Muscle of leg (tissue), 11 donors: ENCODE measurements around the gene C11orf68. TPM values are rescaled to one million over a fixed set of nuclear protein-coding genes. Genes with fewer than 3 reads are reported as not detected.
"Not testable (repeated sequence)": the region's sequence is repeated elsewhere in the genome, so short reads cannot be mapped to it uniquely, and the experiment has no call there.

Experiments
- DNase-seq: peaks from one replicate; pipeline ENCODE4 v3.0.0; 2013
- H3K27ac ChIP-seq: one replicate; pipeline ENCODE4 v1.5.1; 2013; ENCODE audit warnings: mild to moderate bottlenecking, low read length, control low read depth
- H3K27me3 ChIP-seq: one replicate; pipeline ENCODE4 v1.6.1; 2013; ENCODE audit warnings: low read length; ENCODE audit not compliant: control insufficient read depth, insufficient read depth
- H3K36me3 ChIP-seq: one replicate; pipeline ENCODE4 v1.6.1; 2013; ENCODE audit warnings: low read length; ENCODE audit not compliant: control insufficient read depth, insufficient read depth
- H3K4me1 ChIP-seq: one replicate; pipeline ENCODE4 v1.6.1; 2013; ENCODE audit warnings: low read length; ENCODE audit not compliant: control insufficient read depth, insufficient read depth
- H3K4me3 ChIP-seq: one replicate; pipeline ENCODE4 v1.5.1; 2013; ENCODE audit warnings: low read length, control low read depth
- H3K9me3 ChIP-seq: replicated peaks from 2 replicates; pipeline ENCODE4 v1.6.1; 2013; ENCODE audit warnings: low read depth, low read length; ENCODE audit not compliant: control insufficient read depth
- WGBS: methylation state at CpG from one replicate; pipeline ENCODE4 v1.1.5; 2013; ENCODE audit warnings: missing lambda C conversion rate; ENCODE audit not compliant: insufficient coverage; 5-methylcytosine and 5-hydroxymethylcytosine counted together
- polyA plus RNA-seq, 8 donors: library from polyadenylated mRNA; unstranded; fragments of 120-200 nt; gene quantifications; one replicate each; pipeline versions ENCODE4 v1.2.1 to v1.2.3, GENCODE V29; 2013; ENCODE audit warnings: inconsistent platforms in 1 of 8, low replicate concordance in 1 of 8; ENCODE audit not compliant: insufficient read length in 8 of 8, insufficient read depth in 1 of 8
- total RNA-seq: library from RNA; stranded (reverse); fragments of 120-200 nt; gene quantifications from one replicate; pipeline ENCODE4 v1.2.4, GENCODE V29; 2013

The C11orf68 gene
- total and polyA plus RNA-seq, 9 donors, result 13.6 to 40.2 (median 36.7) TPM

- no peak overlapping the region for H3K4me3 ChIP-seq
- H3K9me3 ChIP-seq, result no peaks in the 10 kb centered on the region
- peaks cover 49% of the 10 kb centered on the region for H3K4me1 ChIP-seq
- peak overlapping the region; percentile 87 for H3K27ac ChIP-seq
- peaks cover 16% of the 10 kb centered on the region for H3K27me3 ChIP-seq
- H3K36me3 ChIP-seq, result no peaks in the 10 kb centered on the region
- WGBS, result 72% methylated on average over 8 of the region's 10 CpGs
- DNase-seq, result no peak
These were observed 26.1 kb downstream of the C11orf68 start for GRCh38 chr11:65892661-65893317.

GRCh38 chr11:65892137-65892540 lies 26.7 kb downstream of the C11orf68 start:
- H3K4me1 ChIP-seq, result peaks cover 55% of the 10 kb centered on the region
- WGBS, result 40% methylated on average over 1 of the region's 5 CpGs

GRCh38 chr11:65891219-65892136 lies 27.4 kb downstream of the C11orf68 start:
- peak overlapping the region; percentile 66 for H3K4me3 ChIP-seq
- H3K4me1 ChIP-seq, result peaks cover 55% of the 10 kb centered on the region
- H3K9me3 ChIP-seq, result no peaks in the 10 kb centered on the region
- peak; percentile 62 for DNase-seq
- 2% methylated on average over 42 of the region's 57 CpGs for WGBS
- H3K36me3 ChIP-seq, result peaks cover 6% of the 10 kb centered on the region
- peaks cover 4% of the 10 kb centered on the region for H3K27me3 ChIP-seq
- peak overlapping the region; percentile 87 for H3K27ac ChIP-seq

More at GRCh38 chr11:65892137-65892540, 26.7 kb downstream of the C11orf68 start:
- Histone ChIP-seq H3K27ac (peak overlapping the region; percentile 87), H3K4me3 (peak overlapping the region; percentile 66), H3K27me3 (peaks cover 10% of the 10 kb centered on the region)
- not testable (repeated sequence) for H3K9me3 ChIP-seq, DNase-seq, H3K36me3 ChIP-seq

- Histone ChIP-seq H3K27ac (peak within 1 kb of the TSS; percentile 99), H3K36me3 (peaks cover 14% of the 10 kb centered on the region), H3K27me3 (peaks cover 4% of the 10 kb centered on the region), H3K4me3 (peak within 1 kb of the TSS; percentile 66), H3K4me1 (peaks cover 55% of the 10 kb centered on the region), H3K9me3 (no peaks in the 10 kb centered on the region)
- under 1% methylated on average over 94 of the region's 94 CpGs for WGBS
- peak; percentile 99 for DNase-seq
These were observed 28.3 kb downstream of the C11orf68 start, which contains the start of gene CCDC85B for GRCh38 chr11:65890324-65891218. Gene CCDC85B, plus strand, starts transcription at chr11:65890673. Its CDS starts 111 bp downstream, at chr11:65890784.

- Histone ChIP-seq H3K4me1 (peaks cover 54% of the 10 kb centered on the region), H3K9me3 (no peaks in the 10 kb centered on the region), H3K36me3 (peaks cover 36% of the 10 kb centered on the region), H3K4me3 (peak within 1 kb of the TSS; percentile 89), H3K27me3 (peaks cover 4% of the 10 kb centered on the region), H3K27ac (peak within 1 kb of the TSS; percentile 99)
- WGBS, result 0% methylated on average over 51 of the region's 57 CpGs
- peak; percentile 99 for DNase-seq
These were observed 30.6 kb downstream of the C11orf68 start, which contains the start of gene FIBP for GRCh38 chr11:65888163-65888814. Gene FIBP, minus strand, starts transcription at chr11:65888471. Its CDS starts 53 bp downstream, at chr11:65888418.

- H3K27ac ChIP-seq, result peak overlapping the region; percentile 99
- WGBS, result 1% methylated on average over 22 of the region's 23 CpGs
- H3K9me3 ChIP-seq, result no peaks in the 10 kb centered on the region
- no peak for DNase-seq
- H3K36me3 ChIP-seq, result peaks cover 42% of the 10 kb centered on the region
- peaks cover 50% of the 10 kb centered on the region for H3K4me1 ChIP-seq
- H3K4me3 ChIP-seq, result peak overlapping the region; percentile 89
- peaks cover 4% of the 10 kb centered on the region for H3K27me3 ChIP-seq
These were observed 31.1 kb downstream of the C11orf68 start for GRCh38 chr11:65887723-65888162.

- Histone ChIP-seq H3K36me3 (peaks cover 47% of the 10 kb centered on the region), H3K4me1 (peaks cover 43% of the 10 kb centered on the region), H3K4me3 (peak overlapping the region; percentile 89), H3K27ac (peak overlapping the region; percentile 99), H3K9me3 (no peaks in the 10 kb centered on the region), H3K27me3 (peaks cover 4% of the 10 kb centered on the region)
- 83% methylated on average over 5 of the region's 14 CpGs for WGBS
- peak; percentile 24 for DNase-seq
These were observed 31.8 kb downstream of the C11orf68 start for GRCh38 chr11:65886826-65887722.

GRCh38 chr11:65885808-65886536 lies 32.9 kb downstream of the C11orf68 start:
- DNase-seq, result no peak
- H3K36me3 ChIP-seq, result peaks cover 48% of the 10 kb centered on the region
- H3K9me3 ChIP-seq, result no peaks in the 10 kb centered on the region
- H3K27me3 ChIP-seq, result no peaks in the 10 kb centered on the region
- no peak overlapping the region for H3K27ac ChIP-seq
- peaks cover 32% of the 10 kb centered on the region for H3K4me1 ChIP-seq
- no peak overlapping the region for H3K4me3 ChIP-seq
- WGBS, result 94% methylated on average over 7 of the region's 12 CpGs
